ENCODE results near the gene CD58.

CD58 gene

DNA sequence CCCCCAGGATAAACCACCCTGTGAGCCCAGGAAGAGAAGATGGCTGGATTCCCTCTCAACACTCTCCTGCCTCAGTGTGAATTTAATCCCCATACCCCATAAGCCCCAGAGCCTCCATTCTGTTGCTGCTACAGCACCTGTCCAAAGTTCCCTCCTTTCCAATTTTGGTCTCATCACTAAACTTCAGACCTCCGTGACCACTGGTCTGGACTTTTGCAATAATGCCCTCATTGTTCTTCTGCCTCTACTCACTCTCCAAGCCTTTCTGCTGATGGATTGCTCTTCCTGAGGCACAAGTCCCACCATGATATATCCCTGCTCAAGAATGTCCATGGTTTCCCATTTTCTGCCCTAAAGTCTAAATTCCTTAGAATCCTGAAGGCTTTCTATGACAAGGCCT lies 83.2 kb downstream of the CD58 start:
- no peak for TF ChIP-seq CTCF (IDR thresholded peaks at IDR 0.05; ENCODE audit: insufficient read depth, low read length, missing control alignments)
- no peak overlapping the region for H3K4me3 ChIP-seq (ENCODE audit: low read depth, low read length)
- ChIA-PET CTCF (interaction anchor here (0.7 to 29.0 kb wide), 7 partner anchors 12 to 341 kb away, joined by 3 to 1029 read pairs (median 44); no protein-coding TSS in a partner anchor), POLR2A (no interaction called here)
- DNase-seq (ENCODE audit: low read depth, low spot score): no peak

DNA sequence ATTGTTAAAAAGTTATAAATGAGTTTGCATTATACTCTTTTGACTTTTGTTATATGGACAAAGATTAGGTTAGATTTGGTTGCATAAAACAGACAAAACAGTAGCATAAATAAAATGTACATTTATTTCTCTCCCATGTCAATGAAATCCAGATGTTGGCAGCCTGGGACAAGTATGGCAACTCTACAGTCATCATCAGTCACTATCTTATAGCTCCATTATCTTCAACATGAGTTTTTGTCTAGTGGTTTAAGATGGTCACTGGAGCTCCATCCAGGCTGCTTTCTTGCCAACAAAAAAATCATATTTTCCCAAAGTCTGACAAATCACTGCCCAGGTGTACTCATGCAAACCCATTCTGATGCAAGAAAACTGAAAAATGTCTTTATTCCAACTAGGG lies 83.8 kb downstream of the CD58 start:
- no peak overlapping the region for H3K4me3 ChIP-seq (ENCODE audit: low read depth, low read length)
- DNase-seq (ENCODE audit: low read depth, low spot score): no peak
- CTCF ChIA-PET: interaction anchor here (1.2 to 29.0 kb wide), 7 partner anchors 11 to 355 kb away, joined by 3 to 1029 read pairs (median 44); no protein-coding TSS in a partner anchor
- TF ChIP-seq CTCF (IDR thresholded peaks at IDR 0.05; ENCODE audit: insufficient read depth, low read length, missing control alignments): no peak
- POLR2A ChIA-PET: no interaction called here

GRCh38 chr1:116486424-116486823 lies 84.4 kb downstream of the CD58 start:
- DNase-seq (ENCODE audit: low read depth, low spot score): no peak
- no peak overlapping the region for H3K4me3 ChIP-seq (ENCODE audit: low read depth, low read length)
- ChIA-PET CTCF (interaction anchor here (0.6 to 29.0 kb wide), 33 partner anchors 11 to 380 kb away, joined by 3 to 1029 read pairs (median 6); partner anchors contain the start of gene ATP1A1), POLR2A (no interaction called here)
- TF ChIP-seq CTCF (IDR thresholded peaks at IDR 0.05; ENCODE audit: insufficient read depth, low read length, missing control alignments): no peak

GRCh38 chr1:116485976-116486375 lies 84.8 kb downstream of the CD58 start:
- no peak for TF ChIP-seq CTCF (IDR thresholded peaks at IDR 0.05; ENCODE audit: insufficient read depth, low read length, missing control alignments)
- no peak overlapping the region for H3K4me3 ChIP-seq (ENCODE audit: low read depth, low read length)
- ChIA-PET POLR2A (interaction anchor here (1.1 kb wide), 1 partner anchor 110 kb away, joined by 3 read pairs; no protein-coding TSS in a partner anchor), CTCF (interaction anchor here (0.6 to 29.0 kb wide), 47 partner anchors 10 to 678 kb away, joined by 3 to 1029 read pairs (median 6); partner anchors contain the start of gene ATP1A1)
- no peak for DNase-seq (ENCODE audit: low read depth, low spot score)

- ChIA-PET CTCF (interaction anchor here (0.6 to 29.0 kb wide), 59 partner anchors 9 to 677 kb away, joined by 3 to 1029 read pairs (median 5); partner anchors contain the start of gene ATP1A1), POLR2A (interaction anchor here (1.1 kb wide), 1 partner anchor 109 kb away, joined by 3 read pairs; no protein-coding TSS in a partner anchor)
- peak; percentile 92 for TF ChIP-seq CTCF (IDR thresholded peaks at IDR 0.05; ENCODE audit: insufficient read depth, low read length, missing control alignments)
These were observed 85.6 kb downstream of the CD58 start for GRCh38 chr1:116485071-116485735.

GRCh38 chr1:116483481-116484309 lies 87.1 kb downstream of the CD58 start:
- no peak for DNase-seq (ENCODE audit: low read depth, low spot score)
- H3K4me3 ChIP-seq (ENCODE audit: low read depth, low read length): no peak overlapping the region
- no peak for TF ChIP-seq CTCF (IDR thresholded peaks at IDR 0.05; ENCODE audit: insufficient read depth, low read length, missing control alignments)
- CTCF ChIA-PET: interaction anchor here (0.8 to 29.0 kb wide), 21 partner anchors 8 to 362 kb away, joined by 3 to 1029 read pairs (median 11); partner anchors contain the start of gene ATP1A1
- POLR2A ChIA-PET: no interaction called here

More at GRCh38 chr1:116485071-116485735, 85.6 kb downstream of the CD58 start:
- H3K4me3 ChIP-seq (ENCODE audit: low read depth, low read length): no peak overlapping the region
- DNase-seq (ENCODE audit: low read depth, low spot score): no peak

Data from AG04449 (cell line).